Measurements from ENCODE around the gene TOMM70.

Gene TOMM70

DNA sequence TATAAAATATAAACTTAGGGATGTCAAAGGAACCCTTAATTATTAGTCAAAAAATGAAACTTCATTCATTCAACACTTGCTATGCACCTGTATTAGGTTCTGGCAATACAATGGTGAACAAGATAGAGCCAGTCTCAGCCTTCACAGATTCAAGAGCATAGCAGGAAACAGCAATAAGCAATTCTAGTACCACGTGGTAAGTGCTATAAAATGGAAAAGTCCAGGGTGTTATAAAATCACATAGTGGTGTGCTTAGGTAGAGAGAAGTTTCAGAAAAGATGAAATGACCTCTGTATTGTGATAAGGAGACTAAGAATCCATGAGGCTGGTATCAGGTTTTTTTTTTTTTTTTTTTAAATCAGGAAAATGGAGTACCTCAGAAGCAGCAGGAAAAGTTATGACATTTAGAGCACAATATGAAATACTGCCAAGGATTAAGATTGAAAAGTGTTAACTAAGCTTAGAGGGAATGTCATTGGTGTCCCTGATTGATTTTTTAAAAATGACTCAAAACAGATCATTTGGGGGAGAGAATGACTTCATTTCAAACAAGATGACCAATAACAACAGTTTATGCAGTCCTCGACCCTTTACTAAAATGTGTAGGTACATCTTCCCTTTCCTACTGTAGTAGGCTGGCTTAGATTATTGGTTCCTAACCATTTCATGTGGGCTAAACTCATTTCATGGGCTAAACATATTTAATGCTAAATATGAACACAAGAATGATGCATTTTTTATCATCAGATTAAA, 5.0 kb downstream of the TOMM70 start:
- H3K4me3 ChIP-seq (ENCODE audit: low read depth, low read length) = no peak overlapping the region
- TF ChIP-seq, protein P1, sequence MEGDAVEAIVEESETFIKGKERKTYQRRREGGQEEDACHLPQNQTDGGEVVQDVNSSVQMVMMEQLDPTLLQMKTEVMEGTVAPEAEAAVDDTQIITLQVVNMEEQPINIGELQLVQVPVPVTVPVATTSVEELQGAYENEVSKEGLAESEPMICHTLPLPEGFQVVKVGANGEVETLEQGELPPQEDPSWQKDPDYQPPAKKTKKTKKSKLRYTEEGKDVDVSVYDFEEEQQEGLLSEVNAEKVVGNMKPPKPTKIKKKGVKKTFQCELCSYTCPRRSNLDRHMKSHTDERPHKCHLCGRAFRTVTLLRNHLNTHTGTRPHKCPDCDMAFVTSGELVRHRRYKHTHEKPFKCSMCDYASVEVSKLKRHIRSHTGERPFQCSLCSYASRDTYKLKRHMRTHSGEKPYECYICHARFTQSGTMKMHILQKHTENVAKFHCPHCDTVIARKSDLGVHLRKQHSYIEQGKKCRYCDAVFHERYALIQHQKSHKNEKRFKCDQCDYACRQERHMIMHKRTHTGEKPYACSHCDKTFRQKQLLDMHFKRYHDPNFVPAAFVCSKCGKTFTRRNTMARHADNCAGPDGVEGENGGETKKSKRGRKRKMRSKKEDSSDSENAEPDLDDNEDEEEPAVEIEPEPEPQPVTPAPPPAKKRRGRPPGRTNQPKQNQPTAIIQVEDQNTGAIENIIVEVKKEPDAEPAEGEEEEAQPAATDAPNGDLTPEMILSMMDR (IDR thresholded peaks at IDR 0.05; ENCODE audit: low read depth, low read length) = no peak
- no peak overlapping the region for H3K27ac ChIP-seq
- DNase-seq = no peak
- H3K36me3 ChIP-seq = peaks cover 9% of the 10 kb centered on the region; the same call in 1 of the 2 replicates
- H3K9me3 ChIP-seq (ENCODE audit: severe bottlenecking) = no peaks in the 10 kb centered on the region
- H3K27me3 ChIP-seq (ENCODE audit: insufficient read depth, low read depth, severe bottlenecking) = no peaks in the 10 kb centered on the region

DNA sequence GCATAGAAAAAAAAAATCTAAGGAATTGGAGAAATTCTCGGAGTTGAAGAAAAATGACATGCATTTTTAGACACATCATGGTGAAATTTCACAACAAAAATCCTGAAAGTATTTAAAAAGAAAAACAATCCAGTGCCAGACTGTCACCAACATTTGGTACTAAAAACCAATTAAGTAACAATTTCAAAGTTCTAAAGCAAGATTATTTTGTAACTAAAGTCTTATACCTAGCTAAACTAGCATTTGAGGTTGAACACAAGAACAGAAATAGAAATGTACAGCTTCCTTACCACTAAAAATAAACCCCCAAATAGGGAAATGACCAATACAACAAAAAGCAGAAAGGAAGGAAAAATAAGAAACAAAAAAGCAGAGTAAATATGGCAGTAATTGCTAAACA, 11.9 kb downstream of the TOMM70 start:
- H3K4me3 ChIP-seq (ENCODE audit: low read depth, low read length) = no peak overlapping the region
- no peak for DNase-seq
- H3K27me3 ChIP-seq (ENCODE audit: insufficient read depth, low read depth, severe bottlenecking) = no peaks in the 10 kb centered on the region
- no peak overlapping the region for H3K27ac ChIP-seq
- H3K36me3 ChIP-seq = peaks cover 33% of the 10 kb centered on the region
- H3K9me3 ChIP-seq (ENCODE audit: severe bottlenecking) = peaks cover 2% of the 10 kb centered on the region
- TF ChIP-seq, protein P1 (IDR thresholded peaks at IDR 0.05; ENCODE audit: low read depth, low read length) = no peak

DNA sequence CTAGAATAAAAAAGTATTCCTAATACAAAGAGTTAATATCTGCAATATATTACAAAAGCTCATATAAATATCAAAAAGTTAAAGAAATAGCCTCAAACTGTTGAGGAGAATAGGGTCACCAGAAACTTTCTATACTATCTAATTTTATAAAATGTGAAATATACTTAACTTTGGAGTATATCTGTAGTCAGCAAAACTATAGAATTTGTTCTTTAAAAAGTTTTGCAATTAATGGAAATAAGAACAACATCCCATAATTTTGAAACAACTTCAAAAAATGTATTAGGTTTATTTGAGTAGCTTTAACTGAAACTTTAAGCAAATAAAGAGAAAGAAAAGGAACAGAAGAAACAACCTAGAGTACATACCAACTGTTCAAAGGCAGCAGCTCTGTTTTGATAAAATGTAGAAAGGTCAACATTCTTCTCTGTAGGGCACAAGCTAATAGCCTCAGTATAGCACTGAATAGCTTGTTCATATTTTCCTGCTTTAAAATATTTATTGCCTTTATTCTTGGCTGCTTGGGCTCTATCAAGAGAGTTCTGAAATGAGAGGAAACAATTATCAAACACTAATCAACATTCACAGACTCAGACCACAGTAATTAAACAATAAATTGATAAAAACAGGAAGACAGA, 14.3 kb downstream of the TOMM70 start:
- DNase-seq = no peak
- Histone ChIP-seq H3K9me3 (ENCODE audit: severe bottlenecking) (peaks cover 2% of the 10 kb centered on the region), H3K27me3 (ENCODE audit: insufficient read depth, low read depth, severe bottlenecking) (no peaks in the 10 kb centered on the region), H3K4me3 (ENCODE audit: low read depth, low read length) (no peak overlapping the region), H3K36me3 (peaks cover 54% of the 10 kb centered on the region), H3K27ac (no peak overlapping the region)
- TF ChIP-seq, protein P1 (IDR thresholded peaks at IDR 0.05; ENCODE audit: low read depth, low read length) = no peak

DNA sequence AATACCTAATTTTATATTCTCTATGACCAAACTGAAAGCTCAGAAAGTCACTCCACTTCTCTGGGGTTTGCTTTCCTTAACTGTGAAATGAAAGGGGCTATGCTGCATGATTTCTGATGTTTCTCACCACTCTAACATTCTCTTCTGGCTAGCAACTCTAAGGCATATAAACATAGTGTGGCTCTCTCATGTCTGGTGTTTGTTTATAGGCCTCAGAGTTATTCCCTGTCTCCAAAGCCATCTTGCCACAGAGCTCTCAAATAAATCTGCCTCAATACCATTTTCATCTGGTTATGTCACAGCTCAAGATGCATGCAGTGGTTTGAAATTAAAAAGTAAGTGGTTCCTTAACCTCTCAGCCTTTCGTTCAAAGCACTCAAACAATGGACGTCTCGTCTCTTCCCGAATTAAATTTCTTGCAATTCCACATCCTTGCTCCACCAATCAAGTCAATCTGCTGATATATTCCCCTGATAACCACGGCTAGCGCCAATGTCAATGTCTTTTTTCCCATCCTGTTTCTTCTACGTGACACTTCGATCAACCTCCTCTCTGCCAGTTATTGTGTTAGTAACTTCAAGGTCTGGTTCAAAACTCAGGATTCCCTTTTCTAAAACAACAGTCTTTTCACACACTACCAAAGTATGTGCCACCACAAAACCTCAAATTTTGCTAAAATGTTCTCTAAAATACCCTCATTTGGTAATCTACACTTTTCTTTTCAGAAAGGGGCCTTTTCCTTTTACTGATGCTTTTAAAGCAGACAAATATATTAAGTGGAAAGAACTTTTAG, 16.0 kb downstream of the TOMM70 start:
- peaks cover 2% of the 10 kb centered on the region for H3K9me3 ChIP-seq (ENCODE audit: severe bottlenecking)
- DNase-seq = no peak
- H3K27ac ChIP-seq = no peak overlapping the region
- H3K27me3 ChIP-seq (ENCODE audit: insufficient read depth, low read depth, severe bottlenecking) = no peaks in the 10 kb centered on the region
- TF ChIP-seq, protein P1 (IDR thresholded peaks at IDR 0.05; ENCODE audit: low read depth, low read length) = no peak
- peaks cover 68% of the 10 kb centered on the region for H3K36me3 ChIP-seq
- no peak overlapping the region for H3K4me3 ChIP-seq (ENCODE audit: low read depth, low read length)

DNA sequence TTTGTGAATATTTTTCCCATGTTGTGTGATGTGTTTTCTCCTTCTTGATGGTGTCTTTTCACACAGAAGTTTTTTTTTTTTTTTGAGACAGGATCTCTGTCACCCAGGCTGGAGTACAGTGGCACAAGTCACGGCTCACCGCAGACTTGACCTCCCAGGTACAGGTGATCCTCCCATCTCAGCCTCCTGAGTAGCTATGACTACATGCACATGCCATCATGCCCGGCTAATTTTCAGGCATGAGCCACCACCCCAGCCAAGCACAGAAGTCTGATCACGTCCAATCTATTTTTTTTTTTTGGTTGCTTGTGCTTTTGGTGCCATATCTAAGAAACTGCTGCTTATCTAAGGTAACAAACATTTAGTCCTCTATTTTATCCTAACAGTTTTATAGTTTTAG, 24.6 kb downstream of the TOMM70 start:
- H3K36me3 ChIP-seq = peaks cover 59% of the 10 kb centered on the region

More for the DNA sequence above, 24.6 kb downstream of the TOMM70 start:
- Histone ChIP-seq H3K4me3 (ENCODE audit: low read depth, low read length) (no peak overlapping the region), H3K27ac (no peak overlapping the region), H3K9me3 (ENCODE audit: severe bottlenecking) (no peaks in the 10 kb centered on the region), H3K27me3 (ENCODE audit: insufficient read depth, low read depth, severe bottlenecking) (no peaks in the 10 kb centered on the region)
- TF ChIP-seq, protein P1 (IDR thresholded peaks at IDR 0.05; ENCODE audit: low read depth, low read length) = no peak
- DNase-seq = no peak

Measured in WERI-Rb-1 (cell line).